ENCODE results near the gene TRDN.
"Not testable (repeated sequence)": the region's sequence is repeated elsewhere in the genome, so short reads cannot be mapped to it uniquely, and the experiment has no call there.

The TRDN gene

DNA sequence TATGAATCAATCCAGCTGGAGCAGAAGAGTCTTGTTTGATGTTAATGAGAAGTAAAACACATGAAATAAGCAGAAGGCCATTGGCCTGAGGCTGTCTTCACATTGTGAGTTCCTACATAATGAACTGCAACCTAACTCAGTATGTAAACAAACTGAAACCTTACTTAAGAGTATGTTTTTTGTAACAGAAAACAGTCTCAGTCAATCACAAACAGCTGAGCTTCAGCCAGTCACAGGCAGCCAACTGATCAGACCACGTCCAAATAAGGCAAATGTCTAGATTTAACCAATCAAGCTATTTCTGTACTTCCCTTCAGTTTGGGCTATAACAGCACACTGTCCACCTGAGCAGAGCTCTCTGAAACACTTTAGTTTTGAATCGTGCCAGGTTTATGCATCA lies 234.7 kb downstream of the TRDN start:
- DNase-seq (ENCODE audit: low spot score): no peak

DNA sequence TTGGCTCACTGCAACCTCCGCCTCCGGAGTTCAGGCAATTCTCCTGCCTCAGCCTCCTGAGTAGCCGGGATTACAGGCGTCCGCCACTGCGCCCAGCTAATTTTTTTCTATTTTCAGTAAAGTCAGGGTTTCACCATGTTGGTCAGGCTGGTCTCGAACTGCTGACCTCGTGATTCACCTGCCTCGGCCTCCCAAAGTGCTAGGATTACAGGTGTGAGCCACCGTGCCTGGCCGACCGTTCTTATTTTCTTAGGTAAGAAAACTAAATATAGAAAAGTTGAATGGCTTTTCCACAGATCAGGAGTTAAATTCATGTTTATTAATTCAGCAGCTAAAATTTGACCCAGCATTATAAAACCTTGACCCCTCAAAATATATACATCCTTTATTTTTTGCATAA lies 238.7 kb downstream of the TRDN start:
- no peak for DNase-seq (ENCODE audit: low spot score)

- DNase-seq (ENCODE audit: low spot score): no peak
Measured at GRCh38 chr6:123393331-123393730, 243.4 kb downstream of the TRDN start.

DNA sequence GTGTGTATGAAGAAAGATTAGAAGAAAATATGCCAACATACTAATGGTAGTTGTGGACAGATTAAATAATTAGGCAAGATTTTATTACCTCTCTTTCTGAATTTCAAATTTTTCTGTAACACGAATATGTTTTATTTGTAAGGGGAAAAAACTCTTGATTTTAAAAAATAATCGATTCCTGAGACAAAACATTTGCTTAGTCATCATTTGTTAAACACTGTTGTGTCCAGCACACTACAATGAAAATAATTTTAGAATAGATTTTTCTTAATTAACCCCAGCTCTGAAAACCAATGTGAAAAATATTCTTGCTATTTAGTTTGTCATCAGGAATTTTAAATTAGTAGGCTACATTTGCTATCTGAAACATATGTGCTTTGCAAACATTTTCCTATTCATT lies 253.0 kb downstream of the TRDN start:
- no peak for DNase-seq (ENCODE audit: low spot score)

- no peak for DNase-seq (ENCODE audit: low spot score)
Measured at GRCh38 chr6:123380257-123380656, 256.5 kb downstream of the TRDN start.

DNA sequence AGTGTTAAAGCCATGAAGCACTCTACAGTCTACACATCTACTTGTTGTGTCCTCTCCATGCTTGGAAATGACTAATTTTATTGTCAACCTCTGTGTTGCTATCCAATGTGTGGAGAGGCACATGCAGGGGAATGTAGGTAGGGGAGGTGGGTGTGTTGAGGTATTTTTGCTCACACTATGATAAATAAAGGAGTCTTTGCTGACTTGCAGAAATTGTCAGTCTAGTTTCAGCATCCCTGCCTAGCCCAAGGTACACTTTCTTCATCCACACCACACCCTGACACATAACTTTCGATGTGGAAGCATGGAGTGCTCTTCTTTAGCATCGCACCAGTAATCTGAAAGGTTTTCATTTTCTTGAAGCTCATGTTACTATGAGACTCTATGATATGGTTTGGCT lies 264.0 kb downstream of the TRDN start:
- DNase-seq (ENCODE audit: low spot score): no peak

- no peak for DNase-seq (ENCODE audit: low spot score)
Measured at GRCh38 chr6:123363912-123364311, 272.8 kb downstream of the TRDN start.

DNA sequence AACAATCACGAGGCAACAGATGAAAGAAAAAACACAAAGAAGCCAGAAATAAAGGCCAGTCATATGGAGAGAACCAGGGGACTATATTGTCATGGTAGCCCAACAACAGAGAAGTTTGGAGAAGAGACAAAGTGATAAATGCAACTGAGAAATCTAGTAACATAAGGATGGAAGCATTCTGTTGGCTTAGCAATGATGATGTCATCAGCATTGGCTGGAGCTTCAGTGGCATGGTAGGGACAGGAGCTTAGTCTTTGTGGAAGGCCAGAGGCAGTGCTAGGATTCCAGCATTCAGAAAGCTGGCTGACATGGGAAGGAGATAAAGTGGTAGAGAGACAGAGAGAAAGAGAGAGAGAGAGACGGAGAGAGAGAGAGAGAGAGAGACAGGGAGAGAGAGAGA lies 276.4 kb downstream of the TRDN start:
- DNase-seq (ENCODE audit: low spot score): no peak

DNA sequence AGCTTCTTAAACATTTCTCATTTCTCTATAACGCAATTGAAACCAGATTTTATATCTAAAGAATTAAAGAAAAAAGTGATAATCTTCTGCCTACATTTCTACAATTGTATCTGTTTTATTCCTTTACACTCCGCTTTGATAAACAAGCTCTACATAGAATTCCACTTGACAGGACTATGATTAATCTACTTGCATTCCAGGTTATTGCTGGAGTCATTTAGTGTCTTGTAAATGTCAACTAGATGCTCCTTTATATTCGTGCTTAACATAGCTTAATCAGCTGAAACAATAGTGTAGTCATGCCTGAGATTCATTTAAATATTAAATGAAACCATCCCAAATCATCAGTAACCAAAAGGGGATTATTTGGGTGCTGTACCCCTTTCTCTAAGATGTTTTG lies 284.0 kb downstream of the TRDN start:
- DNase-seq (ENCODE audit: low spot score): no peak

- DNase-seq (ENCODE audit: low spot score): no peak
Measured at GRCh38 chr6:123352279-123352678, 284.5 kb downstream of the TRDN start.

GRCh38 chr6:123343836-123344235 lies 292.9 kb downstream of the TRDN start:
- no peak for DNase-seq (ENCODE audit: low spot score)

DNA sequence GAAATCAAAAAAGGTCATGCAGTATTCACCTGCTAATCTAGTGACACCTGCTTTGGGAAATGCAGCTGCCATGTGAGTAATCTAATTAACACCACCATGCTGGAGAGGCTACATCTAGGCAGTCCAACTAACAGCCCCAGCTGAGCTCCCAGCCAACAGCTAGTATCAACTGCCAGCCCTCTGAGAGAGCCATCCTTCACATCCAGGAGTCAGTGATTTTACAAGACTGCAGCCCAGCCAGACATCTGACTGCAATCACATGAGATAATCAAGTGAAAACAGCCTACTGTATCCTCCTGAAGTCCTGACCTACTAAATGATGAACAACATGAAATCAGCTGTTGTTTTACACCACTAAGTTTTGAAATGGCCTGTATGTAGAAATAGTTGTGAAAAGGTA lies 298.4 kb downstream of the TRDN start:
- no peak for DNase-seq (ENCODE audit: low spot score)

- DNase-seq (ENCODE audit: low spot score): no peak
Measured at GRCh38 chr6:123333000-123333756, 303.6 kb downstream of the TRDN start.

DNA sequence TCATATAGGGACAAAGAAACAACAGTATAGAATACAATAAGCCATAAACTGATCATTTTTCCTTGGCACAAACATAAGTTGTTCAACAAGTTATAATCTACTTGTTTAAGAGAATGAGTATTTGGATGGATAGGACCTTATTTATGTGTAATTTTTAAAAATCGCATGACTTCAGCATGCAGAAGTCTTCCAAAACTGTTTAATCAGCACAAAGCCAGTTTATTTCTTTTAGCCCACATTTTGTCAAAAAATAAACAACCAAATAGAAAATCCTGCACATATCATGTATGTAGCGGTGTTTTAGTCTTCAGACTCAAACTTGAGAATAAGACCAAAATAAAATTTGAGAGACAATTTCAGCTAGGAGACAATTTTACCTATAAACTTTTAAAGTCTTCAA lies 304.7 kb downstream of the TRDN start:
- no peak for DNase-seq (ENCODE audit: low spot score)

DNA sequence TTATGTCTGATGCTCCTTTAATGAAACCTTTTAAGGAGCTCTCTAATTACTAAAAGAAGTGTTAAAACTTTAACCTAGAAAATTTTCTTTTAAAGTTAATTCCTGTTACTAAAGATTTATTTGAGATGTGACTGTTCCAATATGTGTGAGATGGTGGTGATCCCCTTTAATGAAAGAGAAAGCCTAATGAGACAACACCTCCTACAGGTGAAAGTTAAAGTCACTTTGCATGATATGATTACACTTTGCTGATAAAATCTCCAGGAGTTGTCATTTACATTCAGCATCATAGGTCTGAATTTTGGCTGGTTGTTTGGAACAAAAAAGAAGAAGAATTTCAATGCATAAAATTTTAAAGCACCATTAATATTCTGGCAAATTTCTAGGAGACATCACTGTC lies 307.4 kb downstream of the TRDN start:
- DNase-seq (ENCODE audit: low spot score): no peak

- no peak for DNase-seq (ENCODE audit: low spot score)
Measured at GRCh38 chr6:123323452-123324329, 313.1 kb downstream of the TRDN start.

DNA sequence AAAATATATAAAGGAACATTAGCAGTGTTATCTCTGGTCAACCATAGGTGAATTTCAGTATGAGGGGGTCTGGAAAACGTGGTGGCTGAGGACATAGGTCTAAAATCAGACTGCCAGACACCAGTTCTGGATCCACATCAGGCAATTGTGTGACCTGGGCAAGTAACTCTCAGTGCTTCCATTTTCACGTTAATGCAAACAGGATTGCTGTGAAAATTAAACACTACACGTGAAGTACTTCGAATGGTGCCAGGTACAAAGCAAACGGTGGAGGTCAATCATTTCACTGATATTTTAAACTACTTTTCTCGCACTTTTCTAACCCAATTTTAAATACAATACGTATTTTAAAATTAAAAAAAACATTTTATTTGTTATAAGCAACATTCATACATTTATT lies 315.7 kb downstream of the TRDN start:
- DNase-seq (ENCODE audit: low spot score): no peak

DNA sequence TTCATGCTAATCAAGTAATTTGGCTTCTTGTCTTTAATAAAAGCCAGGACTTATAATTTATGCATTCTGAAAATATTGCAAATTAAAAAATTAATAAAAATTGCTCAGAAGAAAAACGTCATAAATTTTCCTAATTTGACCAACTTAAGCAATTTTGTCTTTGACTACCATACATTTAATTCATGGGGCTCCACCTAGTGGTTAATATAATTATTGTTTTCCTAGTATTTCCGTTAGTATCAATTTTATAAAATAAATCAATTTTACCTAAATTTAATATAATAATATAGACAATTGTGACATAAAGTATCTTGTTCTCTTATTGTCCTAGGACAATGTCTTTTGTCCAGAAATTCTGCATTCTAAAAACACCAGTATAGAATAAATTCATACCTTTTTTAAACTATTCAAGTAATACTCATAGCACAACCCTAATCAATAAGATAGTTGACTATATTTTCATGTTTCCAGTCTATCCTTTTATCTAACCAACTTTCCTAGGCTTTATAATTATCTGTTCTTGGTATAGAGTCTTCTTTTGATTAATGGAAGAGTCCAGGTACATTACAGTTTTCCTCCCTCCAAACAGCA lies 319.9 kb downstream of the TRDN start:
- peak; percentile 2 for DNase-seq (ENCODE audit: low spot score)

DNA sequence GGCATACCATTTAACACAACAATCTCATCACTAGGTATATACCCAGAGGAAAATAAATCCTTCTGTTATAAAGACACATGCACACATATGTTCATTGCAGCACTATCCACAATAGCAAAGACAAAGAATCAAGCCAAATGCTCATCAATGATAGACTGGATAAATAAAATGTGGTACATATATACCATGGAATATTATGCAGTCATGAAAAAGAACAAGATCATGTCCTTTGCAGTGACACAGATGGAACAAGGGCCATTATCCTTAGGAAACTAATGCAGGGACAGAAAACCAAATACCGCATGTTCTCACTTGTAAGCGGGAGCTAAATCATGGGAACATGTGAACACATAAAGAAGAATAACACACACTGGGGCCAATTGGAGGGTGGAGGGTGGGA lies 322.3 kb downstream of the TRDN start:
- DNase-seq (ENCODE audit: low spot score): not testable (repeated sequence)

GRCh38 chr6:123309130-123309529 lies 327.6 kb downstream of the TRDN start:
- DNase-seq (ENCODE audit: low spot score): no peak

- DNase-seq (ENCODE audit: low spot score): no peak
Measured at GRCh38 chr6:123306334-123306733, 330.4 kb downstream of the TRDN start.

DNA sequence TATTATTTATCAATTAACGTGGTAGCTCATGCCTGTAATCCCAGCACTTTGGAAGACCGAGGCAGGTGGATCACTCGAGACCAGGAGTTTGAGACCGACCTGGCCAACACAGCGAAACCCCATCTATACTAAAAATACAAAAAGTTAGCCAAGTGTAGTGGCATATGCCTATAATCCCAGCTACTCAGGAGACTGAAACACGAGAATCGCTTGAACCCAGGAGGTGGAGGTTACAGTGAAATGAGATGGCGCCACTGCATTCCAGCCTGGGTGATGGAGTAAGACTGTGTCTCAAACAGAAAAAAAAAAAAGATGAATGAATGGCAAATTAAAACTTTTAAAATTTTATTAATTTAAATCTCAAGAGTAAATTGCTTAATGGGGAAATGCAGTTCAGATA lies 341.1 kb downstream of the TRDN start:
- no peak for DNase-seq (ENCODE audit: low spot score)

DNA sequence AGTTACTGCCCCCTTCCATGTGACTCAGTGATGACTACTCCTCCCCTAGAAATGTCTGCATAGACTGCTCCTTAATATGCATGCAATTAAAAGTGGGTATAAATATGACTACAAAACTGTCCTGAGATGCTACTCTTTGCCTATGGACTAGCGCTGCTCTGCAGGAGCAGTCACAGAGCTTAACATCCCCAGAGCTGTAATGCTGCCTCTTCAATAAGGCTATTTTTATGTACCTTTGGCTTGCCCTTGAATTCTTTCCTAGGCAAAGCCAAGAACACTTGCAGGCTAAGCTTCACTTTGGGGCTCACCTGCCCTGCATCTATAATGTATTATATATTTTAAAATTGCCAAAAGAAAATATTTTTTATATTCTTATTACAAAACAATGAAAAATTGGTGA lies 341.6 kb downstream of the TRDN start:
- no peak for DNase-seq (ENCODE audit: low spot score)
